ENCODE measurements around the gene GNAS-AS1.
"Not testable (repeated sequence)": the region's sequence is repeated elsewhere in the genome, so short reads cannot be mapped to it uniquely, and the experiment has no call there.

The GNAS-AS1 gene

DNA sequence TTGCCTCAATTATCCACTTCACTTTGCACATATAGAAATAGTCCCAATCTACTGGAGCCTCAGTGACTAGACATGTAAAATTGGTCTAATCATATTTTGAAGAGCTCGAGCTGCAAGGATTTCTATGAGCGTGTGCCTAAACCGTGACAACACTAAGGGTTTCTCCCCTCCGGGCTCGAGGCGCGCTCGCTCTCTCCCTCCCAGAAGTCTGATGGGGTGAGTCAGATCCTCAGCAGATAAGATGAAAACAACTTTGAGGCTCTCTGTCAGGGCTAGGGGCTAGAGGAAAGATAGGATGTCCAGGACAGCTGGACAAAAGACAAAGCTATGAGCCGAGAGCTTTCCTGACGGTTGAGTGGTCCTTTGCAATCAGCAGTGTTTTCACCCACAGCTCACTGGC, 16.8 kb downstream of the GNAS-AS1 start:
- no peak for DNase-seq

DNA sequence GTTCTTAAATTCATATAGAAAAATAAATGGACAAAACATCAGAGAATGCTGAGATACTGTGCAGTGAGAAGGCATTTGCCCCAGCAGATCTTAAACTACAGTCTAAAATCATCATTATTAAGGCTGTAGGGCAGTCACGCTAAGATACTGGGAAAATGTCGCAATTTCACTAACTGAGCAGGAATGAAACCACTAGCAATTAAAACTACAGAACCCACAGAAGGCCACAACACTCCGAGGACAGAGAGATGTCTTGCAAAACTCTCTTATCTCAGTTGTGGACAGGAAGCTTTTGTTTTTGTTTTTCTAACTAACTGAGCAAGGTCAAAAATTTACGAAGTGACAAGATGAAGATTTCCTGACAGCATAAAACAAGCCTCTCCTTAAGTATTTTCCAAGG, 18.2 kb downstream of the GNAS-AS1 start:
- no peak for DNase-seq

DNA sequence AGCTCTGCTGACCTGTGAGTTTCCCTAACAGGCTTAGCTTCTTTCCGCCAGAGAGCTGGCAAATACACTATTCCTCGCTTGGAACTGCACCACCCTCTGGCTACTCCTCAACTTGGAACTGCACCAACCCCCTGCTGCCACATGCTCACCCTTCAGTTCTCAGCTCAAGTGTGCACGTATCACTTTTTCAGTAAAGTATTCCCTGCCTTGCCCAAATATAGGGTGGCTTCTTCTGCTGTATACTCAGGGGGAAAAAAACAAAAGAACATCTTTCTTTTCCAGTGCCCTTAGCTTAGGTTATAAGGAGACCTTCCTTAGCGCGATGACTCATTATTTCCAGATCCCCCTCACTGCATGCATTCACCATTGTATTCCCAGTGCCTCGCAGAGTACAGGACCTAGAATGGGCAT, 21.2 kb downstream of the GNAS-AS1 start:
- peak; percentile 18 for DNase-seq

DNA sequence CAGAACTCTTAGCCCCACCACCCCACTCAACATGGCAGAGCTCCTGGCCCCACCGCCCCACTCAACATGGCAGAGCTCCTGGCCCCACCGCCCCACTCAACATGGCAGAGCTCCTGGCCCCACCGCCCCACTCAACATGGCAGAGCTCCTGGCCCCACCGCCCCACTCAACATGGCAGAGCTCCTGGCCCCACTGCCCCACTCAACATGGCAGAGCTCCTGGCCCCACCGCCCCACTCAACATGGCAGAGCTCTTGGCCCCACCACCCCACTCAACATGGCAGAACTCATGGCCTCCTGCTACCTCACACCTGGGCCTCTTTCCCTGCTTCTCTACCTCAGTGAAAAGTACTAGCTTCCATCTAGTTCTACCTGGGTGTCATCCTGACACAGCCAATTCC, 21.9 kb downstream of the GNAS-AS1 start:
- DNase-seq = not testable (repeated sequence)

DNA sequence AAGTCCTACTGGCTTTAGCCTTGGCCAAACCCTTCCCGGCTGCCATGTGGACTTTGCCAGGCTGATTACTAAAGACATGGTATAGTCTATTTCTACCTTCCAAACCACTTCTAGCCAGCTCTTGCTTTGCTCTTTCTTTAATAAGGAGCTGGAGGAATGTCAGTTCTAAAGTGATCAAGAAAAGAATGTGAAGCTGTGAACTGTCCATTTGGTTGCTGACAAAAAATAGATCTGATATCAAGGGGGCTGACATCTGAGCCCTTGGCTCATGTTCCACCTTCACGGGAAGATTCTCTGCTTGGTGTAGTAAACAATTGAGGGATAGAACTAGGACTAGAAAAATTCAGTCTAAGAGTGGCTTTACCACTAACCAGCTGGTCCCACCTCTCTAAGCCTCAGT, 22.6 kb downstream of the GNAS-AS1 start:
- DNase-seq = no peak

DNA sequence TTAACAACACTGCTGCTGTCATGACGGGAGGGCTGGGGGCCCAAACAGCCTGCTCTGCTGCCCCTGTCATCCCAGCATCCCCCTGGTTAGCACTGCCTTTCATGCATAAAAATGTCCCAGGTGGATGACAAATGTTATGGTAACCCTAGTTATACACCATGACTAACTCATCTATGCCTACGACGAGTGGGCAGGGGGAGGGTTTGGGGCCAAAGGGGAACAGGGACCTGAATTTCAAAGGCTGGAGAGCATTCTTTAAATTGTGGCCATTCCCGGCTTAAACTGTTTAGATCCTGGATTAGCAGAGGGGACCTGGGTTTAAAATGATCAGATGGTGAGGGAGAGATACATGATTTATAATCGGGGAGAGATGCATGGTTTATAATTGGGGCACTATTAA, 24.4 kb downstream of the GNAS-AS1 start:
- no peak for DNase-seq

DNA sequence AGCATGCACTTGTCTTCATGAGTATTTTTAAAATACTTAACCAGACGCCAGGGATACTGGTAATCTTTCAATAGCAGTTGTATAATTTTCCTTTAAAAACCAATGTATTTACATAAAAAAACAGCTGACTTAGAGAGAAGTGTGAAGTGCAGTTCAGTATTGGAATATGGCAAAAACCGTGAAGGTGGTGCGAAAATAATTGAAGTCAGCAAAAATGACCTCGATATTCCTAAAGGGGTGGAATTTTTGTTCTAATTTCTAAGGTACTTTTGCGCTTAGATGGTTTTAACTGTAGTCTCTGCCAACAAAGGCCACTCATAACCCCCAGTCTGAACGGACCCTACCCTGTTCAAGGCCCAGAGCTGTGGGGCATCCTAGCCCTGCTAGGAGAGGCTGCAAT, 25.3 kb downstream of the GNAS-AS1 start:
- no peak for DNase-seq

DNA sequence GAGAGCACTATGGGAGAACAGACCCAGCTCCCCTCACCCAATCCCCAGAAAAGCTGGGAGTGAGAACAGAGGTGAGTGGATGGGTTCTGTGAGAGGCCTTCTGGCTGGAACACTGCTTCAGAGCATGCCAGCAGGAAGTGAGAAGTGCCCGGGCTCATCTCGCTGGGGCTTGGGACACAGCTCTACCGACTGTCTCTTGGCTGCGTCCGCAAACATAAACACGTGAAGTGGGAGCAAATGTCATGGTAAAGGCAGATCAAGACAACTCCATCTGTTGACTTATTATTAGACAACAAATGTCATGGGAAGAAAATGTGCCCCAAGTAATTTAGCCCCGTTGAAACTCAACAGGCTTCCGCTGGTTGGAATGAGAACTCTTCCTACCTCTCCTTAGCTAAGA, 25.9 kb downstream of the GNAS-AS1 start:
- no peak for DNase-seq

DNA sequence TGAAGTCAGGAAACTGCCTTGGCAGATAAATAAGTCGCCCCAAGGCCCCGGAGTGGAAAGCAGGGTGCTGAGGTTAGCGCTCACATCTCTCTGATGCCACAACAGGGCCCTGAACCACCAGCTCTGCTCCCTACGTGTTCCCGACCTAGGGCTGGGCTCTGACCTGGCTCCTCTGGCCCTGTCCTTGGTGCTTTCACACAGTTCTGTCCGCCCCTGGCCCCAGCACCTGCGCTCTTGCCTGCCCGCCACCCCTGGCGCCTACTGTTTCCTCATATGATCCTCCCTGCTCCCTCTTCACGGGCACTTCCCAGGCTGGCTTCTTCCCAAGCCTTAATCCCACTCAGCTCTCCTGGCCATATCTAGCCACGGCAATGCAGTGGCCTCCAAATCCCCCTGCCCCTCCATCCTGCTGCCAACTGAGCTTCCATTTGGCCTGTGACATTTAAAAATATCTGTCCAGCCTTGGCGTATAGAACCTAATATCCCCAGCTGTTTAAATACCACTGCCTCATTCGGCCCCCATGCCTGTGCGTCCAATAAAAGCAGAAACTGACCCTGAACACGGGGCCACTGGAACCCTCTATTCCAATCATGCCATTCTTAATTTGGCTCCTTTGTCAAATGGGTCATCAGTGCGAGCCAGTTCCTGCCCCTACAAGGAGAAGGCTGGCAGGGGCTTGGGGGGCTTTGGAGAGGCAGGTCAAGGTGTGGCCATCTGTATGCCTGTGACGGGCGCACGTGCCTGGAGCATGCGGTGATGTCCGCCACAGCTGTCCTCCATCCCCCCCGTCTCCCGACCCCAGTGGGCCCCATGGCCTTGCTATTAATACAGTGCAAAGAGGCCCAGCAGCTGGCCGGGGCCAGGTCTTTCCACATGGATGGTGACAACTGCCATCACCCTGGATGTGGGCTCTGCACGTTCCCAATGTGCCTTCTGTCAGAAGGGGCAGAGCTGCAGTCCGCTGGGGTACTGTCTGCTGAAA, 27.7 kb downstream of the GNAS-AS1 start:
- no peak for DNase-seq

DNA sequence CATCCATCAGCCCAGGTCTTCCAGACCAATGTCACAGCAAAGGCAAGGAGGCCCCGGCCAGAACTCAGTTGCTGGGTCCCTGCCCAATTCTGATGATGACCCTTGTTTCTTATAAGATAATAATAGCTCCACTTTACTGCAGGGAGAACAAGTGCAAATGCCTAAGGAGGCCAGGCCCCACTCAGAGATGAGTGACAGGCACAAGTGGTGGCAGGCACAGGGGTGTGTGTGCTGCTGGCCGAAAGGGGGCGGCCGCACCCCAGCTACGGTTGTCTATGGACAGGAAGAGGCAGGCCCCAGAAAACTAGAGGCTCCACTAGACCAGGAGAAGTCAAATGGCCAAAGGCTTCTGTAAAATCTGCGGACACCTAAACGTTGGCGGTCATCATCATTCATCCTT, 28.6 kb downstream of the GNAS-AS1 start:
- DNase-seq = no peak

DNA sequence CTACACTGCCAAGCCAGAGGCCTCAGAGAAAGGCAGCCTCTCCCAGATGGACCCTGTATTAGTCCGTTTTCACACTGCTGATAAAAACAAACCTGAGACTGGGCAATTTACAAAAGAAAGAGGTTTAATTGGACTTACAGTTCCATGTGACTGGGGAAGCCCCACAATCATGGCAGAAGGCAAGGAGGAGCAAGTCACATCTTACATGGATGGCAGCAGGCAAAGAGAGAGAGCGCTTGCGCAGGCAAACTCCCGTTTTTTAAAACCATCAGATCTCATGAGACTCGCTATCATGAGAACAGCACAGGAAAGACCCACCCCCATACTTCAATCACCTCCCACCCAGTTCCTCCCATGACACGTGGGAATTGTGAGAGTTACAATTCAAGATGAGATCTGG, 30.2 kb downstream of the GNAS-AS1 start:
- not testable (repeated sequence) for DNase-seq

DNA sequence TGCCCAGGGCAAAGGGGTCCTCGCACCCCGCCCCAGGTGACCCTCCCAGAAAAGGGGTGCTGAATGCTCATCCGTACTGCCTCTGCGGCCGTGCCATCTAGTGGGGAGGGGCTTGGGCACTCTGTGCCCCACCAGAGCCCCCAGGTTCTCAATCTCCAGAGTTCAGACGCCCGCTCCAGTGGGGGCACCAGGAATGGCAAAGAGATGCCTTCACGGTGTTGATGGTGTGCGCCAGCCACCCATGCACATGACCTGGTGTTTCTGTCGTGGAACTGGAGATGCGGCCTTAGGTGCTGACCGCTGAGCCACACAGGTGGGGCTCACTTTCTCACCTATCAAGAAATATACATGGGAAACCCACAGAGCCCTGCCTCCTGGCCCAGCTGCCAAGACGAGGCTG, 30.8 kb downstream of the GNAS-AS1 start:
- no peak for DNase-seq

DNA sequence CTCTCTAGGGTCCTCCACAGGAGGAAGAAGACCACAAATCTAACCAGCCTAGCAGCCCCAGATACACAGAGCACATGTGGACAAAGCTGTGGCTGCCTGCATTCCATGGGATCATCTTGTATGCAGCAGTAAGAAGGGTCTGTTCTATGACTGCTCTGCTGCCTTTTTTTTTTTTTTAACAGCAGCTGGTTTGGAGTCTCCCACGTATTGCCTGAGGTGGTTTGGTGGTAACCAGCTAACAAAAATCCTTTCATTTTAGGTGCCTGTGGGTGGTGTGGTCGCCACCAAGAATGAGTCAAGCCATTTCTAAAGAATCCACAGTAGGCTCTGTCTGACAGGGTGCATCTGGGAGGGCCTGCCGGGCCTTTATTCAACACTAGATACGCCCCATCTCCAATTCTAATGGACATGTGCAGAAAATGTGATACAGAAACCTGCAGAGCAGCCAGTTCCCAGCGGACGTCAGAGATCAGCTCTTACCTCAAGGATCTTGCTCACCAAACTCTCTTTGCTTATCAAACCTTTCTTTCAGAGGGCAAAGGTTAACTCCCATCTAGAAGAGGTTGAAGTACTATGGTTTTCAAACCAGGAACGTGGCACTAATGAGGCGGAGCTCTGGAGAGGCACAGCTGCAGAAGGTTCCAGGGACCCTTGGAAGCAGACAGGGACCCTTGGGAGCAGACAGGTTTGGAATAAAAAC, 32.0 kb downstream of the GNAS-AS1 start:
- peak; percentile 96 for DNase-seq

DNA sequence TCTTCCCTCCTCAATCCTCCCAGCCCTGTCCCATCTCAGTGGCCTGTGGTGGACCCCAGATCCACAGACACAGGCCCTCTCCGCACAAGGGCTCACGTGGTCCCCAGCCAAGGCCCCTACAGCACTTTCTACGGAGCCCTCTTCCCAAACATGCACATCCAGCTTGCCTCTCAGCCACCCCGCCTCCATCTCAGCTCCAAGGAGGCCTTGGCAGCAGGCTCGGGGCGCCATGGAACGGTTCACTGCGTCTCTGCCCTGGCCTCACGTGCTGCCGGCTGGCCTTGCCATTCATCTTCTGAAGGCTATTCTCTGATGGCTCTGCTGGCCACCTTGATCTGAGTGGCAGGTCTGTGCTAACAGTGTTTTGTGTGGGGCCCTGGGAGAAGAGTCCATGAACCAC, 33.0 kb downstream of the GNAS-AS1 start:
- no peak for DNase-seq

DNA sequence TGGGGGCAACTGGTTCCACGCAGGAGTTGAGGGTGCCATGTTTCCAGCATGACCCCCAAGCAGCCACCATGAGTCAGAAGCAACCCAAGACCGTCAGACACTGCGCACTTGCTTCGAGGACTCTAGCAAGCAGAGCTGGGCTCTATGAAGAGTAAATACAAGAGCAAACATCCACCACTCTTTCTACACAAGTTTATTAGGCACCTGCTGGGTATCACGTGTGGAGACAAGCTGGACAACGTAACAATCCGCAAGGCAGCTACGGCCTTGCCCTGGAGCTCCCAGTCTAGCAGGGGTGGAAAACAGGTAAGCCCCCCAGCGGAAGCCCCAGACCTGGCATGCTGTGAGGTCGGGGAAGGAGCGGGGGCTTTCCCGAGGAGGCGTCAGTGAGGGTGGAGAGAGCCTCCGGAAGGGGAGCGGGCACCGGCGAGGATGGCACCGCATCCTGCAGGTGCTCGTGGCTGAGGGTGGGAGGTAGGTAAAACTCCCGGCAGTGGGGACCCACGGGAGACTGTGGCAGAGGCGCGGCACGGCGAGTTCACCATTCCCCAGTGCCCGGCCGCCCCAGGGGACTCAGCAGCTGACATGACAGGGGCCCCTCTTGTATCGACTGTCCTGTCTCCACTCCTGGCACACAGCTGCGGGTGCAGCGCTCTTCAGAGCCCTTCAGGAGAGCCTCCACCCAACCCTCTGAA, 33.6 kb downstream of the GNAS-AS1 start:
- DNase-seq = no peak

DNA sequence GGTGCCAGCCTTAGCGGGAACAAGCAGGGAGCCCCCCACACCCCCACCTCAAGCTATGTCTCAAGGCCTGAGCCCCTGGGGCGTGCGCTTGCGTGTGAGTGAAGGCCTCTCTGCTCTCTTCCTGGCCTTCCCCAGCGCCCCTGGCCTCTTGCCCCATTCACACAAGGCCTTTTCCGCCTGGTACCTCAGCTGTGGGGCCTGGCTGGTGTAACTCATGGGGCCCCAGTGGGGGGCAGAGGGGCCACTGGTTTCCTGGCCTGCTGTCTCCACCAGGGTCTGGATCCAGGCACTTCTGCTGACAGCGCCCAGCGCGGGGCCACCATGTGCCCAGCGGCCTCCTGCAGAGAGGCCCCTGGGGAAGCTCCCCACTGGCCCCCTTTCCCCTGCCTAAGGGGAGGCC, 34.7 kb downstream of the GNAS-AS1 start:
- no peak for DNase-seq

DNA sequence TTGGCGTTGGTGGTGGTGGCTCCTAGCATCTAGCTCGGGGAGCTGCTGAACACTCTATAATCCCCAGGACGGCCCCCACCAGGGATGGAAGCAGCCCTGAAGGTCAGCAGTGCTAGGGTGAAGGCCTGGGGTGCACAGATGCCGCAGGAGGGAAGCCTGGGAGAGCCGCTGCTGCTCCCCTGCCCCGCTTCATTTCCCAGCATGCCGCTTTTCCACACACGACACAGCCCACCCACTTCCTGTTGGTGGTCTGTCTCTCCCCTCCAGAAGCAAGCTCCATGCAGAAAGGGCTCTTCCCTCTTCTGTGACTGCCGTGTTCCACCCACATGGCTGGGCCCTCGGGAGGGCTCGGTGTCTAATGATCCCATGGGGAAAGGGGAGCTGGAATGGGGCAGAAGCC, 35.3 kb downstream of the GNAS-AS1 start:
- no peak for DNase-seq

DNA sequence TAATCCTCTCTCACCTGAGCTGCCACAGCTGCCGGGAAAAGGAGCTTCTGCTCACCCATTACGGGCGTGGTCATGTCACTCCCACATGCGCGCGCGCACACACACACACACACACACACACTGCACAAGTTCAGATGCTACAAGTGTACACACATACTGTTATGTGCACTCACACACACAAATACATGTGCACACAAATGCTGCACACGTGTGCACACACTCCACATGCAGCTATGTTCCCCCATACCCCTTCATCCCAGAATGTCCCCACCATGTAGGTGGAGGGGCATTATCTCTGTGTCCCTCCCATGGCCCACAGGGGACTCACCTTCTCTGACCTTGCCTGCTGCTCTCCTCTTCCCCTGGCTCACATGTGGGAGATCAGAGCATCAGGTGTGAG, 37.3 kb downstream of the GNAS-AS1 start:
- DNase-seq = no peak

DNA sequence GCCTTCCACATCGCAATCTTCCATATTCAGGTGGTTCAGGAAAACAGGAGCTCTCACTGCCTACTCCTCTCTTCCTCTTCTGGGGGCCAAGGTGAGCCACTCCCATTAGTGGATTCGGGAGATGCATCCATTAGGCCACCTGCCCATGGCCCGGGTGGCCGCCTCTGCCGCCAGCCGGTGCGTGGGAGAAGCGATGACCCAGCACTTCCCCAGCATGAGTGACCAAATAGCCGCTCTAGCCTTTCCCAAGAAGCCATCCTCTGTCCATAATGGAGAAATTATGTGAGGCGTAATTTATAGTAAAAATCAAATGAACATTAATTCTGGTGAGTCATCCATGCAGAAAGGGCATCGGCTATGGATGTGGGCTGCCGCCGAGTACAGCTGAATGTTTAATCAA, 39.4 kb downstream of the GNAS-AS1 start:
- no peak for DNase-seq

DNA sequence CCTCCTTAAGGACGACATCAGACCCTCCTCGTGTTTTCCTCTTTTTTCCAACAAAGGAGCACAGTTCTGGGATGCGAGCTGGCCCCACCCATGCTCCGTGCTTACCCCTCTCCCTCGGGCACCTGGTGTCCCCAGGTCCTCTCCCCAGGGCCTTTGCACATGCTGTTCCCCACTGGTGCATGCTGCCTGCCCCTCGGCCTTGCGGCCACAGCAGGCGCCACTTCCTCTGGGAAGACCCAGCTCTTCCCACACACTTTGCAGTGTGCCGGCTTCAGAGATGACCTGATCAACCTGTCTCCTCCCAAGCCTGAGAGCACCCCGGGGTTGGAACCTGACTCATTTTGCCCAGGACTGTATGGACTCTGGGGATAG, 39.8 kb downstream of the GNAS-AS1 start:
- no peak for DNase-seq

DNA sequence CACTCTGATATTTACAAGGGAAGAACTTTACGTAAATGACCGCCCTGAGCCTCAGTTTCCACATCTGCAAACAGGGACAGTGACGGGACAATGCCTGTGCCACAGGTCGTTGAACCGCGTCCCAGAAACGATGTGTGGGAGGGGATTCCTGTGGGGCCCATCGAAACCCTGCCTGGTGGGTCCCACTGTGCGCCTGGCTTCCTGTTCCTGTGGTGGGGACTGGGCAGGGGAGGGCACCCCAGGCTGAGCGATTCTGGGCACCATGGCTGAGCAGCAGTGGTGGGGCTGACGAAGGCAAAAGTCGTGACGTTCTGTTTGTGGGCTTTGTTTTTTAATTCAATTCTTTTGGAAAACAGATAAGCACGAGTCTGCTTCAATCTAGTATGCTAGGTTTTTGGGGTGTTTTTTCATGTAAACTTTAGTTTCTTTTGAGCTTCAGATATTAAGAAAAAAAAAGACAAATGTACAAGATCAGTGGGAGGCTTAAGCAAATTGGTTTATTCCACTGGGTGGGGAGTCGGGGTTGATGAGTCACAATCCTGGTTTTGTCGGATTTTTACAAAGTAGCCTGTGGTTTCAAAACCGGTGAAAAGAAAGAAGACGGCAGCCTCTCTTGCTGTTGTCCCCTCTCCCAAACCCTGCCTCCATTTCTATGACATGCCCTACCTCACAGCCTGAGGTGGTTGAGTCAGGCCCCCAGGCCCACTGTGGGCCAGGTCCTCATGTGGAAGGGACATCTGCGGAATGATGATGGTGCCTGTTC, 40.4 kb downstream of the GNAS-AS1 start:
- peak; percentile 41 for DNase-seq

DNA sequence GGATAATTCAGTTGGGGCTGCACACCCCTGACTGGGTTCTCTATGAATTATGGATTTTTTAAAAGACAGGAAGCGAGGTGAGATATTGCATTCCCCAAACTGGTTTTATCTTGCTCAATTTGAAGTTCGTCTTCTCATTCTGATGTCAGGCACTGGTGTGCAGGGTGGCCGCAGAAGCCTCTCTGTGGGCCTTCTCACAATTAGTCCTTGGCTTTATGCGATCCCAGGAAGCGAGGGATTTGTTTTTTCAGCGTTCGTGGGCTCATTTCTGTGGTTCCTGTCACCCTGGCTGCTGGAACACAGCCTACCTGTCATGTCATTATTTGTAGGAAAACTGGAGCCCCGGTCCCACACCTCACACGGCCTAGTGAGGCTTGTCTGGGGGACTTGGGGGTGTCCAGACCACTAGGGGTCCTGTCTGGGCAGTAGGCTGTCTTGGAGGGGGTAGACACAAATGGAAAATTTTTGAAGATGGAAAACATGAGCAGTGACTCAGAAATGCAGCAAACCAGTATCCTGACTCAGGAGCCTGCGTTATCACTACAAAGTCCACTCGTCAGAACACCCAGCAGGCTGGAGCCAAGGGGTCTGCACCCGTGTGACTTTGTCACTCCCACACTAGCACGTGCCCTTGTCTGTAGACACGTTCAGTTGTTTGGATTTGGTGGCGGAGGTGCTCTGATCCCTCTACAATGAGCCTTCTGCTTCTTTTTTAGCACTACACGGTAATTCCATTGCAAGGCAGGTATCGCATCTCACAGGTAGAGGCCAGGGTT, 42.2 kb downstream of the GNAS-AS1 start:
- DNase-seq = peak; percentile 11

Measured in fibroblast of skin of scalp (primary cell).